ENCODE measurements around the gene SMIM43.
"Not testable (repeated sequence)": the region's sequence is repeated elsewhere in the genome, so short reads cannot be mapped to it uniquely, and the experiment has no call there.

SMIM43 gene

GRCh38 chr4:121734571-121734970 is 30.4 kb downstream of the SMIM43 start:
- no peak for DNase-seq

- DNase-seq: no peak
Observed at GRCh38 chr4:121733942-121734341, 31.0 kb downstream of the SMIM43 start.

- not testable (repeated sequence) for DNase-seq
Observed at GRCh38 chr4:121729753-121730152, 35.2 kb downstream of the SMIM43 start.

- no peak for DNase-seq
Observed at GRCh38 chr4:121728798-121729226, 36.2 kb downstream of the SMIM43 start.

- DNase-seq: no peak
Observed at GRCh38 chr4:121728066-121728465, 36.9 kb downstream of the SMIM43 start.

GRCh38 chr4:121726642-121727268 is 38.2 kb downstream of the SMIM43 start:
- peak; percentile 1 for DNase-seq

GRCh38 chr4:121724671-121725070 is 40.3 kb downstream of the SMIM43 start:
- no peak for DNase-seq

- no peak for DNase-seq
Observed at GRCh38 chr4:121721700-121722099, 43.3 kb downstream of the SMIM43 start.

GRCh38 chr4:121720109-121720508 is 44.9 kb downstream of the SMIM43 start:
- DNase-seq: no peak

GRCh38 chr4:121717680-121718237 is 47.2 kb downstream of the SMIM43 start:
- no peak for DNase-seq

GRCh38 chr4:121714548-121714947 is 50.4 kb downstream of the SMIM43 start:
- no peak for DNase-seq

GRCh38 chr4:121712783-121713182 is 52.2 kb downstream of the SMIM43 start:
- no peak for DNase-seq

GRCh38 chr4:121712001-121712651 is 52.8 kb downstream of the SMIM43 start:
- no peak for DNase-seq

GRCh38 chr4:121711263-121712000 is 53.5 kb downstream of the SMIM43 start:
- no peak for DNase-seq

GRCh38 chr4:121709766-121710405 is 55.1 kb downstream of the SMIM43 start:
- no peak for DNase-seq

Data from NCI-H1436 treated with DMSO at 0.1 percent for 48 hours (cell line).